Glutamatergic neuron (in vitro differentiated cells): ENCODE data around the gene NMT2. TPM values are rescaled to one million over a fixed set of nuclear protein-coding genes. Genes with fewer than 3 reads are reported as not detected.

ENCODE experiments used
- DNase-seq: peaks from one replicate; pipeline ENCODE4 v3.0.0; 2022
- H3K27ac Mint-ChIP-seq: one replicate; pipeline ENCODE4 v1.8.0; 2020; ENCODE audit warnings: mild to moderate bottlenecking, mixed read lengths, inconsistent platforms; ENCODE audit not compliant: unreplicated experiment
- H3K27me3 Mint-ChIP-seq: one replicate; pipeline ENCODE4 v1.8.0; 2020; ENCODE audit warnings: mild to moderate bottlenecking, moderate library complexity, mixed read lengths, inconsistent platforms; ENCODE audit not compliant: unreplicated experiment
- H3K36me3 Mint-ChIP-seq: one replicate; pipeline ENCODE4 v1.8.0; 2020; ENCODE audit warnings: mild to moderate bottlenecking, mixed read lengths, inconsistent platforms; ENCODE audit not compliant: unreplicated experiment
- H3K4me1 Mint-ChIP-seq: one replicate; pipeline ENCODE4 v1.8.0; 2020; ENCODE audit warnings: mild to moderate bottlenecking, low read depth, mixed read lengths, inconsistent platforms; ENCODE audit not compliant: unreplicated experiment
- H3K4me3 Mint-ChIP-seq: one replicate; pipeline ENCODE4 v1.8.0; 2020; ENCODE audit warnings: mild to moderate bottlenecking, mixed read lengths, inconsistent platforms; ENCODE audit not compliant: unreplicated experiment
- H3K9me3 Mint-ChIP-seq: one replicate; pipeline ENCODE4 v1.8.0; 2020; ENCODE audit warnings: mild to moderate bottlenecking, moderate library complexity, mixed read lengths, inconsistent platforms; ENCODE audit not compliant: unreplicated experiment
- CTCF ChIP-seq: fragments of 200-600 bp; sonication (generic); IDR thresholded peaks from one replicate; pipeline ENCODE4 v1.5.0; 2021; ENCODE audit not compliant: partially characterized antibody, unreplicated experiment
- total RNA-seq: library from RNA; stranded (reverse); fragmentation: NEBNext Ultra II Directional; extraction: Animal tissue kit (Norgen Biotek cat#: 25700); gene quantifications from one replicate; pipeline ENCODE4 v1.2.1, GENCODE V29; 2021; ENCODE audit not compliant: unreplicated experiment

The NMT2 gene
- total RNA-seq, 1 donor from 2014 or later, result 33.4 TPM

GRCh38 chr10:15201589-15202300 lies 33.3 kb upstream of the NMT2 start:
- no peaks in the 10 kb centered on the region for H3K4me1 Mint-ChIP-seq
- no peak for TF ChIP-seq CTCF
- no peak overlapping the region for H3K27ac Mint-ChIP-seq
- DNase-seq, result no peak
- H3K36me3 Mint-ChIP-seq, result no peaks in the 10 kb centered on the region
- H3K9me3 Mint-ChIP-seq, result no peaks in the 10 kb centered on the region
- H3K4me3 Mint-ChIP-seq, result no peak overlapping the region
- H3K27me3 Mint-ChIP-seq, result peaks cover 5% of the 10 kb centered on the region

GRCh38 chr10:15200626-15201025 lies 32.1 kb upstream of the NMT2 start:
- peaks cover 8% of the 10 kb centered on the region for H3K27me3 Mint-ChIP-seq
- no peaks in the 10 kb centered on the region for H3K4me1 Mint-ChIP-seq
- H3K36me3 Mint-ChIP-seq, result no peaks in the 10 kb centered on the region
- H3K27ac Mint-ChIP-seq, result no peak overlapping the region
- H3K9me3 Mint-ChIP-seq, result no peaks in the 10 kb centered on the region
- no peak for DNase-seq
- no peak for TF ChIP-seq CTCF
- no peak overlapping the region for H3K4me3 Mint-ChIP-seq

GRCh38 chr10:15197911-15198310 lies 29.4 kb upstream of the NMT2 start:
- no peak overlapping the region for H3K4me3 Mint-ChIP-seq
- peaks cover 7% of the 10 kb centered on the region for H3K36me3 Mint-ChIP-seq
- H3K27me3 Mint-ChIP-seq, result peaks cover 6% of the 10 kb centered on the region
- DNase-seq, result no peak
- no peak overlapping the region for H3K27ac Mint-ChIP-seq
- H3K4me1 Mint-ChIP-seq, result no peaks in the 10 kb centered on the region
- no peaks in the 10 kb centered on the region for H3K9me3 Mint-ChIP-seq
- TF ChIP-seq CTCF, result no peak

- Mint-ChIP-seq H3K9me3 (no peaks in the 10 kb centered on the region), H3K4me3 (no peak overlapping the region), H3K36me3 (peaks cover 7% of the 10 kb centered on the region), H3K27me3 (peaks cover 5% of the 10 kb centered on the region), H3K4me1 (no peaks in the 10 kb centered on the region), H3K27ac (no peak overlapping the region)
- no peak for TF ChIP-seq CTCF
- no peak for DNase-seq
Measured at GRCh38 chr10:15197276-15197675, 28.8 kb upstream of the NMT2 start.

GRCh38 chr10:15196021-15196834 lies 27.7 kb upstream of the NMT2 start:
- Mint-ChIP-seq H3K27ac (no peak overlapping the region), H3K27me3 (peaks cover 5% of the 10 kb centered on the region)

More at GRCh38 chr10:15196021-15196834, 27.7 kb upstream of the NMT2 start:
- no peak for DNase-seq
- Mint-ChIP-seq H3K4me3 (peak overlapping the region; percentile 14), H3K4me1 (no peaks in the 10 kb centered on the region), H3K36me3 (peaks cover 7% of the 10 kb centered on the region), H3K9me3 (no peaks in the 10 kb centered on the region)
- no peak for TF ChIP-seq CTCF
